CD4-positive, CD25-positive, alpha-beta regulatory T cell (primary cell): Measurements from ENCODE around the gene GPR15LG. TPM values are rescaled to one million over a fixed set of nuclear protein-coding genes. Genes with fewer than 3 reads are reported as not detected.

Experiments
- ATAC-seq, 2 donors: fragments of 150-1000 bp; cut with Tn5 transposase; one replicate each; pipeline ENCODE4 v1.10.0; 2021; ENCODE audit warnings: low read depth in 2 of 2, moderate number of reproducible peaks in 2 of 2, moderate library complexity in 1 of 2
- DNase-seq, 3 donors: peaks; one replicate each; pipeline versions ENCODE4 v3.0.0 to v3.0.0-alpha.2; 2012 to 2022; ENCODE audit warnings: mixed read lengths in 1 of 3
- H3K27ac ChIP-seq: one replicate; pipeline ENCODE4 v1.7.0; 2013; ENCODE audit warnings: mild to moderate bottlenecking, low read length; ENCODE audit not compliant: insufficient read depth, poor library complexity, severe bottlenecking
- H3K27me3 ChIP-seq: one replicate; pipeline ENCODE4 v1.7.0; 2013; ENCODE audit warnings: low read length; ENCODE audit not compliant: control insufficient read depth, insufficient read depth
- H3K36me3 ChIP-seq: one replicate; pipeline ENCODE4 v1.7.0; 2013; ENCODE audit warnings: mild to moderate bottlenecking, low read length, moderate library complexity; ENCODE audit not compliant: control insufficient read depth, insufficient read depth
- H3K4me1 ChIP-seq: 2 replicates; pipeline ENCODE4 v1.7.0; 2013; ENCODE audit warnings: mild to moderate bottlenecking, low read length; ENCODE audit not compliant: insufficient read depth, control insufficient read depth, poor library complexity, severe bottlenecking
- H3K4me3 ChIP-seq: one replicate; pipeline ENCODE4 v1.7.0; 2013; ENCODE audit warnings: low read depth, mild to moderate bottlenecking, low read length, moderate library complexity
- H3K9me3 ChIP-seq, 2 experiments: 1 replicate in 1 of 2; 2 replicates in 1 of 2; pipeline ENCODE4 v1.7.0; 2013; ENCODE audit warnings: low read length in 2 of 2, mild to moderate bottlenecking in 1 of 2, moderate library complexity in 1 of 2; ENCODE audit not compliant: control insufficient read depth in 2 of 2
- H3K27ac Mint-ChIP-seq, 3 donors: one replicate each; pipeline ENCODE4 v1.8.0; 2020 to 2022; ENCODE audit warnings: mild to moderate bottlenecking in 3 of 3, mixed read lengths in 3 of 3, moderate library complexity in 2 of 3
- H3K27me3 Mint-ChIP-seq: one replicate; pipeline ENCODE4 v1.8.0; 2022; ENCODE audit warnings: mild to moderate bottlenecking, mixed read lengths
- H3K36me3 Mint-ChIP-seq: one replicate; pipeline ENCODE4 v1.8.0; 2020; ENCODE audit warnings: mixed read lengths
- H3K4me1 Mint-ChIP-seq, 4 donors: one replicate each; pipeline ENCODE4 v1.8.0; 2020 to 2022; ENCODE audit warnings: mixed read lengths in 4 of 4, mild to moderate bottlenecking in 1 of 4
- H3K4me3 Mint-ChIP-seq, 4 donors: one replicate each; pipeline ENCODE4 v1.8.0; 2020 to 2022; ENCODE audit warnings: mild to moderate bottlenecking in 4 of 4, mixed read lengths in 4 of 4, moderate library complexity in 3 of 4
- H3K9me3 Mint-ChIP-seq, 7 donors: one replicate each; pipeline ENCODE4 v1.8.0; 2020 to 2022; ENCODE audit warnings: mixed read lengths in 7 of 7, mild to moderate bottlenecking in 3 of 7, moderate library complexity in 2 of 7
- polyA plus RNA-seq, 4 donors: library from polyadenylated mRNA; unstranded; fragments of 300-500 nt; fragmentation: Illumina TruSeq; gene quantifications; one replicate each; pipeline ENCODE4 v1.2.3, GENCODE V29; 2021
- total RNA-seq: library from RNA; stranded (reverse); gene quantifications from one replicate; pipeline ENCODE4 v1.2.3, GENCODE V29; 2022

Gene GPR15LG
- total and polyA plus RNA-seq, 5 donors from 2014 or later, result not detected

DNA sequence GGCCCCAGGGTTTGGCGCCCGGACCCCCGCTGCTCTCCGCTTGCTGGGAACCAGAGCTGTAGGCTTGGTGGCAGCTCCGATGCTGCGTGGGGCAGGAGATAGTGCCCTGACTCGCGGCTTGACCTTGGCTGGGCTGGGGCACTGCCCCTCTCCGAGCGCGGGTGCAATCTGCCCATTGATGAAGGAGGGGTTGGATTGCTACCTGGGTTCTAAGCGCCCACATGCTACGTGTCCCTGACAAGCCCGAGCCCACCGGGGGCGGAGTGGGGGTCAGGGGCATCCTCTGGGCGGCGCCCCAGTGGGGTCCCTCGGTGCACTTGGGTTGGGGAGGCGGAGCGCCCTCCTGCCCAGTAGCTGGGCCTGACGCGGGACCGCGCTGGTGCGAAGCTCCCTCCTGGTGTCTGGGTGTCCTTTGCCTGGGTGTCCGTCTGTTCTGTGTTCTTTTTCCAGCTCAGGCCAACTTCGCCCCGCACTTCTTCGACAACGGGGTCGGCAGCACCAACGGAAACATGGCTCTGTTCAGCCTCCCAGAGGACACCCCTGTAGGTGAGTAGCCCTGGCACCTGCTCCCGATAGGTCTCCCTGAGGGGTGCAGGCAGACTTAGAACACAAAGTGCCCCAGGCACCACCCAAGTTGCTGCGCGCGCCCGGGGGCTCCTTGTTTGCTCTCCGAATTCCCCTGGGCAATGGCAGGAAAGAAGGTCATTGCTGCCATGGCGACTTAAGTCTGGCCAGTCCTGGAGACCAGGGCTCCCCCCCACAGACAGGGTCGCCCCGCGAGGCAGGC, 21.6 kb downstream of the GPR15LG start:
- Mint-ChIP-seq H3K4me3 (peak overlapping the region in 2 of 4 donors; percentile 57 to 67), H3K27ac (no peak overlapping the region), H3K36me3 (no peaks in the 10 kb centered on the region), H3K27me3 (peaks cover 38% of the 10 kb centered on the region), H3K9me3 (peaks cover 0 to 8% (median 0%) of the 10 kb centered on the region in 7 donors), H3K4me1 (peaks cover 0 to 33% (median 9%) of the 10 kb centered on the region in 4 donors)
- no peaks in the 10 kb centered on the region for H3K9me3 ChIP-seq
- H3K4me3 ChIP-seq, result no peak overlapping the region
- DNase-seq, result no peak
- H3K4me1 ChIP-seq, result peaks cover 21% of the 10 kb centered on the region
- no peak for ATAC-seq
- H3K27ac ChIP-seq, result no peak overlapping the region
- H3K27me3 ChIP-seq, result peaks cover 3% of the 10 kb centered on the region
- no peaks in the 10 kb centered on the region for H3K36me3 ChIP-seq

DNA sequence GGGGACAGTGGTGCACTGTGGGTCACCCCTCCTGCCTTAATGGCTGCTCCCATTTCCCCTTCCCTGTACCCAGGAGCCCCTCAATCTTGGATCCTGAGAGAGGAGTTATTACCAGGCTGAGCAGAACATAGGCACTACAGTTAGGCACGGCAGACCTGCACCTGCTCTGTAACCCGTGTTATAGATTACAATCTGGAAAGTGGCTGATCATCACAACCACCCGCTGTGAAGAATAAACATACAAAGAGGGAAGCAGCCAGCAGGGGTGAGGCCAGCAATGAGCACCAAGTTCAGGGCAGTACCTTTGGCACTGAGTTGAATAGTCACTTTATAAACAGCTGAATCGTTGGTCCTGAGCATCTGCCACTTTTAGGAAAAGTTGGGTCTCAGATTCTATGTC, 22.5 kb downstream of the GPR15LG start:
- DNase-seq (no peak), ATAC-seq (no peak)
- peaks cover 0 to 8% (median 0%) of the 10 kb centered on the region in 7 donors for H3K9me3 Mint-ChIP-seq
- H3K4me1 Mint-ChIP-seq, result peaks cover 0 to 25% (median 4%) of the 10 kb centered on the region in 4 donors
- H3K36me3 Mint-ChIP-seq, result no peaks in the 10 kb centered on the region
- H3K4me3 Mint-ChIP-seq, result no peak overlapping the region
- H3K27me3 ChIP-seq, result peaks cover 3% of the 10 kb centered on the region
- no peak overlapping the region for H3K27ac Mint-ChIP-seq
- H3K9me3 ChIP-seq, result no peaks in the 10 kb centered on the region
- H3K4me3 ChIP-seq, result no peak overlapping the region
- H3K36me3 ChIP-seq, result no peaks in the 10 kb centered on the region
- H3K27ac ChIP-seq, result no peak overlapping the region
- H3K4me1 ChIP-seq, result peaks cover 13% of the 10 kb centered on the region
- peaks cover 38% of the 10 kb centered on the region for H3K27me3 Mint-ChIP-seq

DNA sequence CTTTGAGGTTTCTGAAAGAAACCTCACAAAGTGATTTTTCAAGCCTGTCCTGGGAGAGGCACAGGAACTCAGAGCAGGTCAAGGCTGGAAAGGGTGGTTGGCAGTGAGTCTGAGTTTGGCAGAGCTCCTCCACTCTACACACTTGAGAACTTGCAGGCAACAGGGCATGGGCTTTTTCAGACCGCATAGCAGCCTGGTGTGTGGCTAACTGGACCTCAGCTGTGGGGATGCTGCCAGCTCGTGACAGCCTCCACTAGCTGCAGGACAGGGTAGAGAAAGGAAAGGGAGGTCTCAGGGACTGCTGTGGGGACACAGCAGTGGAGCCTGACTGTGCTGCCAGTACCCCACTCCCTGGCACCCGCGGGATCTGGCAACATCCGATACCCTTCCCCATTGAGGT, 23.3 kb downstream of the GPR15LG start:
- H3K36me3 Mint-ChIP-seq, result no peaks in the 10 kb centered on the region
- H3K27ac Mint-ChIP-seq, result no peak overlapping the region
- peaks cover 0 to 8% (median 0%) of the 10 kb centered on the region in 7 donors for H3K9me3 Mint-ChIP-seq
- H3K4me1 Mint-ChIP-seq, result peaks cover 0 to 18% (median 0%) of the 10 kb centered on the region in 4 donors
- no peak overlapping the region for H3K4me3 Mint-ChIP-seq
- H3K27ac ChIP-seq, result no peak overlapping the region
- peaks cover 3% of the 10 kb centered on the region for H3K27me3 ChIP-seq
- peaks cover 38% of the 10 kb centered on the region for H3K27me3 Mint-ChIP-seq
- H3K36me3 ChIP-seq, result no peaks in the 10 kb centered on the region
- H3K4me1 ChIP-seq, result peaks cover 13% of the 10 kb centered on the region
- H3K4me3 ChIP-seq, result no peak overlapping the region
- H3K9me3 ChIP-seq, result no peaks in the 10 kb centered on the region
- DNase-seq (no peak), ATAC-seq (no peak)

DNA sequence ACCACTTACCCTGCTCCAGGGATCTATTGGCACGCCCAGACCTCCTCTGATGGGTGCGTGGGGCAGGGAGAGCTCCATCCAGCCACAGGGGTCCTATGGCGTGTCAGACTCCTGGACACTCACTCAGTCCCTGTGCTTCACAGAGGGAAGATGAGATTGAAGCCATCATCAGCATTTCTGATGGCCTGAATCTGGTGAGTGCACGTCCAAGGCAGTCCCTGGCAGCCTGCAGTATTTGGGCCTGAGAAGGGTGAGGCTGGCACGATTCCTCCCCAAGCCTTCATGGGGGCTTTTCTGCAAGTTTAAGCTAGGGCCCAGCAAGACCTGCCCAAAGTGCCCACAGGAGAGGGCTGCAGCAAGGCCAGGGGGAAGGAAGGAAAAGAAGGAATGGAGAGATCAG, 24.0 kb downstream of the GPR15LG start:
- Histone ChIP-seq H3K9me3 (no peaks in the 10 kb centered on the region), H3K4me1 (peaks cover 13% of the 10 kb centered on the region), H3K4me3 (no peak overlapping the region), H3K27ac (no peak overlapping the region), H3K36me3 (no peaks in the 10 kb centered on the region), H3K27me3 (peaks cover 3% of the 10 kb centered on the region)
- H3K36me3 Mint-ChIP-seq, result no peaks in the 10 kb centered on the region
- H3K4me3 Mint-ChIP-seq, result no peak overlapping the region
- H3K27ac Mint-ChIP-seq, result no peak overlapping the region
- H3K9me3 Mint-ChIP-seq, result peaks cover 0 to 8% (median 0%) of the 10 kb centered on the region in 7 donors
- peaks cover 0 to 14% (median 0%) of the 10 kb centered on the region in 4 donors for H3K4me1 Mint-ChIP-seq
- DNase-seq (no peak), ATAC-seq (no peak)
- peaks cover 33% of the 10 kb centered on the region for H3K27me3 Mint-ChIP-seq

DNA sequence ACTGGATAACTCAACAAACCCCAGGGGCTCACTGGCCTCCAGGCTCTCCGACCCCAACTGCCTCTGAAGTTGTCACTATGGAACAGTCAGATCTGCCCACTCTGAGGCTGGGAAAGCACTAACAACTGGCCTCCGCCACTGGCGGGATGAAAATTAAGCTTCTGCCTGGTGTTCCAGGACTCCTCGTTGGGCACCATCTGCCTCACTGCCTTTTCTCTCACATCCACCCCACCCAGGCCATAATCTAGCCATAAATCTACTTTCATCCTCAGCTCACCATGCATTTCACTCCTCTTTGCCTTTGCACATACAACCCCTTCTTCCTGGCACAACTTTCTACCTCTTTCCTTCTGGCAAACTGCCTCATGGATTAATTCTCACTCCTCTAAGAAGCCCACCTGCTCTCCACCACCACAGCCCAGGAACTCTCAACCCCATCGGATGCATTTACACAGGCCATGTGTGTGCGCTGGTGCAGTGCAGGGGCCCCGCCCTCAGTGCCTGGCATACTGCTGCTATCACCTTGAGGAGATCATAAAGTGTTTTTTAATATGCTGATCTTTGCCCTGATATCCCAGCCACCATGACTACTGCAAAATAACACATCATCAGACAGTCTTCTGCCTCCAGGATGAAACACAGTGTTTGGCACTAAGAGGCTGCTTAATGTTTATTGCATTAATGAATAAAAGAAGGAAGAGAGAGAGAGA, 24.8 kb downstream of the GPR15LG start:
- H3K4me1 ChIP-seq, result peaks cover 13% of the 10 kb centered on the region
- Mint-ChIP-seq H3K4me1 (peaks cover 0 to 11% (median 0%) of the 10 kb centered on the region in 4 donors), H3K36me3 (no peaks in the 10 kb centered on the region), H3K27ac (no peak overlapping the region), H3K4me3 (no peak overlapping the region), H3K27me3 (peaks cover 33% of the 10 kb centered on the region), H3K9me3 (peaks cover 0 to 6% (median 0%) of the 10 kb centered on the region in 7 donors)
- no peaks in the 10 kb centered on the region for H3K9me3 ChIP-seq
- no peaks in the 10 kb centered on the region for H3K36me3 ChIP-seq
- H3K27ac ChIP-seq, result no peak overlapping the region
- H3K4me3 ChIP-seq, result no peak overlapping the region
- no peak for ATAC-seq
- peaks cover 3% of the 10 kb centered on the region for H3K27me3 ChIP-seq
- no peak for DNase-seq

DNA sequence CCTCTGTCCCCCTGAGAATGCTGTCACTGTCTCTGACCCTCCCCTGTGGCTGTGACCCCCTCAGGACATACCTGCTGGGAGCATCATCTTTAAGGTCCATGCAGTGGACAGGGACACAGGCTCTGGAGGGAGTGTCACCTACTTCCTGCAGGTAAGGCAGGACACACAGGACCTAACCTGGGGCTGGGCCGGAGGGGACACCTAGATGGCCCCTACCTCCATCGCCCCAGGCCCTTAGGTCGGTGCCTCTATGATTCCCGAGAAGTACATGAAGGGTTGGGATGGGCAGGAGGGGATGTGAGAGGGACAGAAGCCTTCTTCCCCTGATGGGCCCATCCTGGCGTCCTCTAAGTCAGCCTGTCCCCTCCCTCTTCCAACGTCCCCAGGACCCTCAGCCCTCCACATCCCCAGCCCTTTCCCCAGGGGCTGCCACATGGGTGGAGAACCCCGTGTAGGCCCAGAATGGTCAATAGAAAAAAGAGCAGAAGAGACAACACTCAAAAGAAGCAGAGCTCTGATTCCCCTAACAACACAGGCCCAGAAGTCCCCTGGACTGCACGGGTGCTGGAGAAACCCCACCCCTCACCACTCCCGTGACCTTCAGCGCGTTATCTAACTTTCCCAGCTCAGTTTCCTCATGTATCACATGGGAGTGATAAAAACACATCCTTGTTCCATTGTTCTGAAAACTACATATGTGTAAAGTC, 27.1 kb downstream of the GPR15LG start:
- Histone ChIP-seq H3K27me3 (no peaks in the 10 kb centered on the region), H3K9me3 (no peaks in the 10 kb centered on the region), H3K36me3 (no peaks in the 10 kb centered on the region), H3K4me3 (no peak overlapping the region), H3K27ac (no peak overlapping the region), H3K4me1 (no peaks in the 10 kb centered on the region)
- peaks cover 29% of the 10 kb centered on the region for H3K27me3 Mint-ChIP-seq
- no peak for ATAC-seq
- DNase-seq, result no peak
- peaks cover 0 to 4% (median 0%) of the 10 kb centered on the region in 4 donors for H3K4me1 Mint-ChIP-seq
- H3K4me3 Mint-ChIP-seq, result no peak overlapping the region
- no peaks in the 10 kb centered on the region for H3K36me3 Mint-ChIP-seq
- no peak overlapping the region for H3K27ac Mint-ChIP-seq
- H3K9me3 Mint-ChIP-seq, result peaks cover 0 to 4% (median 0%) of the 10 kb centered on the region in 7 donors

DNA sequence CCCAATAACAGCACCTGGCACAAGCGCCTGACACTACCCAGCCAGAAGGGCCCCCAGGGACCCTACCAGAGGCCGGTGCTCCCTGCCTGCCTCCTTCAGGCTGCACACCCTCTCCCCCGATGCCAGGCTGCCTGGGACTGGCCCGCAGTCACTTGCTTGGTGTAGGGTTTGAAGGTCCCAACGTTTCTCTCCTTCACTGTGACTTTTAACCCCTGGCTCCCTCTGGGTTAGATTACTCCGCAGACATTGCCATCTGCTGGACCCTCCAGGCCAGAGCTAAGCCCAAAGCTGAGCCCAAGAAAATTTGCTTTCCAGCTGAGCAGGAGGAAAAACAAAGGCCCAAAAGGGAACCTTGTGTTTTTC, 27.6 kb downstream of the GPR15LG start:
- no peaks in the 10 kb centered on the region for H3K4me1 ChIP-seq
- no peaks in the 10 kb centered on the region for H3K36me3 ChIP-seq
- Mint-ChIP-seq H3K27ac (no peak overlapping the region), H3K36me3 (no peaks in the 10 kb centered on the region), H3K9me3 (peaks cover 0 to 4% (median 0%) of the 10 kb centered on the region in 7 donors), H3K27me3 (peaks cover 26% of the 10 kb centered on the region), H3K4me3 (no peak overlapping the region), H3K4me1 (no peaks in the 10 kb centered on the region)
- no peaks in the 10 kb centered on the region for H3K9me3 ChIP-seq
- DNase-seq (no peak), ATAC-seq (no peak)
- H3K4me3 ChIP-seq, result no peak overlapping the region
- no peak overlapping the region for H3K27ac ChIP-seq
- H3K27me3 ChIP-seq, result no peaks in the 10 kb centered on the region
